ENCODE measurements around the gene ZNF320. TPM values are rescaled to one million over a fixed set of nuclear protein-coding genes. Genes with fewer than 3 reads are reported as not detected.
"Not testable (repeated sequence)": the region's sequence is repeated elsewhere in the genome, so short reads cannot be mapped to it uniquely, and the experiment has no call there.

ZNF320 gene
- 1 to 10 TPM; 3.1 to 5.2 TPM for total RNA-seq

DNA sequence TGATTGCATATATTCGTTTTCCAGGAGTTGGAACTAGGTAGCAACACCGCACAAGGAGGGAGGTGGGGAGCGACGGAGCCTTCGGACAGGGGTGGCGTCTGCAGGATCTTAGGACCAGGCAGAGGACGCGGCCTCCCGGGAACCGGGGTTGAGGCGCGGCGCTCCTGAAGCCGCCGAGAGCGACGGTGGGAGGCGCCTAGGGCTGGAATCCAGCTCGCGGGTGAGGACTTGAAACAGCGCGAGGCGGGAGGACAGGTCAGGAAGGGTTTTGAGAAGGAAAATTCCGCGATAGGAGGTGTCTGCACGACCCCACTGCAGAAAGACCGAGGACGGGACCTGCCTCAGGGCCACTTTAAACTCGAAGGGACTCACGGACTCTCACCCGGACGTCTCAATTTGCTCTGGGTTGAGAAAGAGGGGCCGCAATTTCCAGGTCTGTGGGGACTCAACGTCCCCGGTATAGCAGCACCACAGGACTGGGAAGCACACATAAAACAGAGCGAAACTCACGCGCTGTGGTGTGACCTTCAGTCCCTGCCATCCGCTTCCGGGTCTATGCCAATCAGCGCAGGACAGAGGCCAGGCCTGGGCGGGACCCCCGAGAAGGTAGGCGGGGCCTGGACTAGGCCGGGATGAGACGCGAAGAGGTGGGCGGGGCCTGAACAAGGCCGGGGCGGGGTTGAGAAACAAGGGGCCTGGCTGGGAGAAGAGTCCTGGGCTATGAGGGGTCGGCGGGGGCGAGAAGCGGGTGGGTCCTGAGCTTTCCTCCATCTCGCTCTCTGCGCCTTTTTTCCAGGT lies at the start of gene ZNF320:
Gene ZNF320, minus strand, starts transcription at position 498 of the 798 bp plus-strand sequence. CDS start 7,380 bp downstream, outside the sequence.
- Mint-ChIP-seq H3K9me3 (peaks cover 7 to 29% of the 10 kb centered on the region in 2 donors), H3K36me3 (peaks cover 13 to 52% of the 10 kb centered on the region in 2 donors), H3K27ac (peak within 1 kb of the TSS; percentile 81 to 93)
- peak; percentile 88 to 94 for DNase-seq (ENCODE audit: low spot score in 2 of 2)
- ATAC-seq, result peak; percentile 100

DNA sequence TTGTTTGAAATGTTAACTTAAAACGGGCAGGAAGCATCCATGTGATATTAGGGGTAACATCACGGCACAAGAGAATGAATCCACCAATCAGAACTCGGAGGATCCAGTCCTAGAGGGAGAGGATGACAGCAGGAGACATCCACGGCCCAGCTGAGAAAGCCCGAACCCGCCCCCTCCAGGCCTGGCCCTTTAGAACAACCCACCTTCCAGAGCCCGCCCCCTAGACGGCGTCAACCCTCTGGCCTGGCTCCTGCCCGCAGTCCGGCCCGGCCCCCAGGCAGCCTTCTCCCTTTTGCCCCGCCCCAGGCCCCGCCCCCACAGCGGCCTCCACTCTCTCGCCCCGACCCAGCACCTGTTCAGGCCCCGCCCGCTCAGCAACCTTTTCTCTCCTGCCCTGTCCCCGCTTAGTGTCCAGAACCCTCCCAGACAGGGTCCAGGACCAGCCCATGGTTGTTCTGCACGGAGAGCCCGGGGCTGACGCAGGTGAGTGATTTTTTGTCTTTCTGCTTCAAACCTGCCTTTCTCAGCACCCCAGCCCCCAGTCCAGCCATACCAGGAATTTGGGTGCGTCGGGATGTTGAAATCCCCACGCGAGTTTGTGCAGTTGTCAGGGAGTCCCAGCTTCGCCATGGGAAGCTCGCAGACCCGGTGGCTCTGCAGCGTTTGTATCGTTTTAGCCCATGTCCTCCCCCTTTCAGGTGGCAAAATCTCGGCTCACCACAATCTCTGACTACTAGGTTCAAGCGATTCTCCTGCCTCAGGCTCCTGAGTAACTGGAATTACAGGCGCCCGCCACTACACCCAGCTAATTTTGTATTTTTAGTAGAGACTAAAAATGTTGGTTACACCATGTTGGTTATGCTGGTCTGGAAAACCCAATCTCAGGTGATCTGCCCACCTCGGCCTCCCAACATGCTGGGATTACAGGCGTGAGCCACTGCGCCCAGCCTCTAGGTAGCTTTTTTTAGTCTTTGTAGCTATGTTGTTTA lies 49.2 kb upstream of the ZNF320 start:
- peaks cover 42 to 58% of the 10 kb centered on the region in 2 donors for H3K36me3 Mint-ChIP-seq
- H3K9me3 Mint-ChIP-seq, result peaks cover 28 to 33% of the 10 kb centered on the region in 2 donors
- DNase-seq (ENCODE audit: low spot score in 2 of 2), result no peak
- peak overlapping the region in 1 of 2 donors; percentile 50 for H3K27ac Mint-ChIP-seq
- no peak for ATAC-seq

DNA sequence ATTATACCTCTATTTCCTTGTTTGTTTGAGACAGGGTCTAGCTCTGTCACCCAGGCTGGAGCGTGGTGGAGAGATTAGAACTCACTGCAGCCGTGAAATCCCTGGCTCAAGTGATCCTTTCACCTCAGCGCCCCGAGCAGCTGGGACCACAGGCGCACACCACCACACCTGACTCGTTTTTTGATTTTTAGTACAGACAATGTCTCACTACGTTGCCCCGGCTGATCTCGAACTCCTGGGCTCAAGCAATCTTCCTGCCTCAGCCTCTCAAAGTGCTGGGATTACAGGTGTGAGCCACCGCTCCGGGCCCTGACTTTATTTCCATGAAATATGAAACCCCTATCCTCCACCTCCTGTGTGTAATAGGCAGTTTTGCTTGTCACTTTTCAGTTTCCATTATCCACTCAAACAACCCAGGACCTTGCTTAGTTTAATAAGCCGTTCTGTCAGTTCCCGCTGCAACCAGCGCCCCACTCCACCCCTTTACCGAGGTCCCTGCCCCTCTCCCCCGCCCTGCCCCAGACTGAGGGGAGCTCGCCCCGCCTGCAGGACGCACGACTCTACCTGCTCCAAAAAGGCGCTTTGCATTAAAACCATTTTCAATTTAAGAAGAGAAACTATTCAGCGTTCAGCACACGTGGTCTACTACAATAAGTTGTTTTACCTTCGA lies 48.4 kb upstream of the ZNF320 start:
- ATAC-seq, result no peak
- DNase-seq (ENCODE audit: low spot score in 2 of 2), result no peak
- H3K27ac Mint-ChIP-seq, result peak overlapping the region in 1 of 2 donors; percentile 50
- H3K9me3 Mint-ChIP-seq, result peaks cover 24 to 36% of the 10 kb centered on the region in 2 donors
- peaks cover 40 to 58% of the 10 kb centered on the region in 2 donors for H3K36me3 Mint-ChIP-seq

DNA sequence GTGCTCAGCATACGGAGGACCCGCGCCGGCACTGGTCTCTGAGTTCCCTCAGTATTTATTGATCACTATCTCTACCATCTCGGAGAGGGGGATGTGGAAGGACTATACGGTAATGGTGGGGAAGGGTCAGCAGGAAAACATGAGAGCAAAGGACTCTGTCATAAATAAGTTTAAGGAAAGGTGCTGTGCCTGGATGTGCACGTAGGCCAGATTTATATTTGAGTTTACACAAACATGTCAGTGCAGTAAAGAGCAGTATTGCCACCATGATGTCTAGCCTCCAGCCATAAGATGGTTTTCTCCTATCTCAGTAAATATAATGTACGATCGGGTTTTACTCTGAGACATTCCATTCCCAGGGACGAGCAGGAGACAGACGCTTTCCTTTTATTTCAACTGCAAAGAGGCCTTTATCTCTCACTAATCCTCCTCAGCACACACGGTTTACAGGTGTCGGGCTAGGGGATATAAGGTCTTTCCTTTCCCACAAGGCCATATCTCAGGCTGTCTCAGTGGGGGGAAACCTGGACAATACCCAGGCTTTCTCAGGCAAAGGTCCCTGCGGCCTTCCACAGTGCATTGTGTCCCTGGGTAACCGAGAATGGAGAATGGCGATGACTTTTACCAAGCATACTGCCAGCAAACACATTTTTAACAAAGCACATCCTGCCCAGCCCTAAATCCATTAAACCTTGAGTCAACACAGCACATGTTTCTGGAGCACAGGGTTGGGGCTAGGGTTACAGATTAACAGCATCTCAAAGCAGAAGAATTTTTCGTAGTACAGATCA lies 47.5 kb upstream of the ZNF320 start:
- not testable (repeated sequence) for DNase-seq (ENCODE audit: low spot score in 2 of 2); H3K27ac Mint-ChIP-seq; ATAC-seq
- H3K36me3 Mint-ChIP-seq, result peaks cover 32 to 53% of the 10 kb centered on the region in 2 donors
- peaks cover 15 to 27% of the 10 kb centered on the region in 2 donors for H3K9me3 Mint-ChIP-seq

DNA sequence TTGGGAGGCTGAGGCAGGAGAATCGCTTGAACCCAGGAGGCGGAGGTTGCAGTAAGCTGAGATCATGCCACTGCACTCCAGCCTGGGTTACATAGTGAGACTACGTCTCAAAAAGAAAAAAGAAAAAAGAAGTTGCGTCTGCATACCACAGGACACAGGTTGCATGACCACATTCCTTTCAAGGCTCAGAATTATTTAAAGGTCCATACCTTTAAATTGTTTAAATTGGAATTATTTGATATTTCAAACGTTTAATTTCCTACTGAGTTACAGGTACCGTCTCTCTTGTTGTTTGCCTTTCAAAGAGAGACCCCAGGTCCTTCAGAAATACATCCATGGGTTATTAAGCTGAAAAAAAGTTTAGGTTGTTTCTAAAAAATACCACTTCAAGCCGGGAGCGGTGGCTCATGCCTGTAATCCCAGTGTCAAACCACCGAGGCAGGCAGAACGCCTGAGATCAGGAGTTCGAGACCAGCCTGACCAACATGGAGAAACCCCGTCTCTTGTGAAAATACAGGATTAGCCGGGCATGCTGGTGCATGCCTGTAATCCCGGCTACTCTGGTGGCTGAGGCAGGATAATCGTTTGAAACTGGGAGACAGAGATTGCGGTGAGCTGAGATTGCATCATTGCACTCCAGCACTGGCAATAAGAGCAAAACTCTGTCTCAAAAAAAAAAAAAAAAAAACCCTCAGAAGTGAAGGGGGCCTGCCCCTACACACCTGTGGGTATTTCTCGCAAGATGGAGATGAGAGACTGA lies 46.6 kb upstream of the ZNF320 start:
- ATAC-seq (no peak), DNase-seq (ENCODE audit: low spot score in 2 of 2) (no peak)
- Mint-ChIP-seq H3K9me3 (peaks cover 9 to 21% of the 10 kb centered on the region in 2 donors), H3K36me3 (peaks cover 25 to 50% of the 10 kb centered on the region in 2 donors), H3K27ac (no peak overlapping the region)

DNA sequence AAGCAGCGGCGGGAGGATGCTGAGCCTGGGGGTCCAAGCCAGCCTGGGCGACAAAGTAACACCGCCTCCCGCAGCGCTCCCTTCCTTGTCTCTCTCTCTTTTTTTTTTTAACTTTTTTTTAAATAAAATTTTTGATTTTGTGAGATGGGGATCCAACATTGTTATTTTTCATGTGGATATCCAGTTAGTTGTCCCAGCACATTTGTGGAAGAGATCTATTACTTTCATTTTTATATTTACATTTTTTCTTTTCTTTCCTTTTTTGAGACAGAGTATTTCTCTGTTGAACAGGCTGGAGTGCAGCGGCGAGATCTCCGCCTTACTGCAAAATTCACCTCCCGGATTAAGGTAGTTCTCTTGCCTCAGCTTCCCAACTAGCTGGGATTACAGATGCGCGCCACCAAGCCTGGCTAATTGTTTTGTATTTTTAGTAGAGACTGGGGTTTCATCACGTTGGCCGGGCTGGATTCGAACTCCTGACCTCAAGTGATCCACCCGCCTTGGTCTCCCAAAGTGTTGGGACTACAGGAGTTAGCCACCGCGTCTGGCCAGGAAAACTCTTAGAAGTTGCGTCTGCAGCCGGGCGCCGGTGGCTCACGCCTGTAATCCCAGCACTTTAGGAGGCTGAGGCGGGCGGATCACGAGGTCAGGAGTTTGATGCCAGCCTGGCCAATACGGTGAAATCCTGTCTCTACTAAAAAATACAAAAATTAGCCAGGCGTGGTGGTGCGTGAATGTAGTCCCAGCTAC lies 45.9 kb upstream of the ZNF320 start:
- H3K9me3 Mint-ChIP-seq, result peaks cover 14 to 26% of the 10 kb centered on the region in 2 donors
- DNase-seq (ENCODE audit: low spot score in 2 of 2) (no peak), ATAC-seq (no peak)
- H3K27ac Mint-ChIP-seq, result no peak overlapping the region
- peaks cover 31 to 58% of the 10 kb centered on the region in 2 donors for H3K36me3 Mint-ChIP-seq

DNA sequence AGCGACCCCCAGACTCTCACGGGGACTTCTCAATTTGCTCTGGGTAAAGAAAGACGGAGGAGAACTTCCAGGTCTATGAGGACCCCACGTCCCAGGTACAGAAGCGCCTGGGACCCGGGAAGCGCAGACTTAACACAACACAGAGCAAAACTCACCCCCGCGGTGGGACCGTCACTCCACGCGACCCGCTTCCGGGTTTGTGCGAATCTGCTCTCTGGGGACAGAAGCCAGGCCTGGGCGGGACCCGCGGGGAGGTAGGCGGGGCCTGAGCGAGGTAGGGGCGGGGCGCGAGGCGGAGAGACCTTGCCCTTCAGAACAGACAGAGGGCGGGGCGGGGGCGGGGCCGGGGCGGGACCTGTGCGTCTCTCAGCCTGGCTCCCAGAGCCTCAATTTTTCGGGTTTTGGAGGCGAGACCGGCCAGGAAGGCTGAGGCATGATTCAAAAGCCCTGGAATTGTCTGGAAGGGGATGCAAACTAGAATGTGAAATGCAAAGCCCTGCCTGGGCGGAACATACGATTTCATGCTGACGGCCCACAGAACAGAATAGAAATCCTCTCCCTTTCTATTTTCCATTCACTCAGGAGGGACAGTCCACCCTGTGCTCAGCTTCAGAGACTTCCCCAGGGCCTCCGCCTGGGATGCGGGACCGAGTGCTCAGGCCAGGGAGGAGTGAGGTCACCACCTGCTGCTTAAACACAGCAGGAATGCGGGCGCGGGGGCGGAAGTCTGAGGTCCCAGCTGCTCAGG lies 45.1 kb upstream of the ZNF320 start:
- H3K9me3 Mint-ChIP-seq, result peaks cover 14 to 26% of the 10 kb centered on the region in 2 donors
- peak overlapping the region; percentile 88 to 98 for H3K27ac Mint-ChIP-seq
- DNase-seq (ENCODE audit: low spot score in 2 of 2) (peak; percentile 91 to 95), ATAC-seq (peak; percentile 100)
- H3K36me3 Mint-ChIP-seq, result peaks cover 34 to 57% of the 10 kb centered on the region in 2 donors

DNA sequence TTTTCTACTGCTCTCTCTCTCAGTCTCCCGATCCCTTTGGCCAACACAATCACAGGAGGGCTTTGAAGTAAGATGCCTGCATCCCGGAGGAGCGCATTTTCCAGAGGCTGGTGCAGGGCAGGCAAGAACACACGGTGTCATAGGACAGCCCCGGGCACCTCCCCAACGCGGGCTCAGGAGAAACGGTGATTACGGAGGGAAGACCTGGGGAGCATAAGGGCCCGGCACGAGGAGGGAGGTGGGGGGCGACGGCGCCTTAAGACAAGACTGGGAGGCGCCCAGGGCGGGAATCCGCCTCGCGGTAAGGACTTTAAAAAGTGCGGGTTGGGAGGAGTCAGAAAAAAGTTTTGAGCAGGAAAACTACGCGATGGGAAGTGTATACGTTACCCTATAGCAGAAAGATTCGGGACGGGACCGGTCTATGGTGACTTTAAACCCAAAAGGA lies 44.5 kb upstream of the ZNF320 start:
- Mint-ChIP-seq H3K9me3 (peaks cover 14 to 27% of the 10 kb centered on the region in 2 donors), H3K36me3 (peaks cover 36 to 59% of the 10 kb centered on the region in 2 donors), H3K27ac (peak overlapping the region; percentile 88 to 98)
- ATAC-seq, result peak; percentile 30 to 39
- DNase-seq (ENCODE audit: low spot score in 2 of 2), result peak in 1 of 2 donors; percentile 10

DNA sequence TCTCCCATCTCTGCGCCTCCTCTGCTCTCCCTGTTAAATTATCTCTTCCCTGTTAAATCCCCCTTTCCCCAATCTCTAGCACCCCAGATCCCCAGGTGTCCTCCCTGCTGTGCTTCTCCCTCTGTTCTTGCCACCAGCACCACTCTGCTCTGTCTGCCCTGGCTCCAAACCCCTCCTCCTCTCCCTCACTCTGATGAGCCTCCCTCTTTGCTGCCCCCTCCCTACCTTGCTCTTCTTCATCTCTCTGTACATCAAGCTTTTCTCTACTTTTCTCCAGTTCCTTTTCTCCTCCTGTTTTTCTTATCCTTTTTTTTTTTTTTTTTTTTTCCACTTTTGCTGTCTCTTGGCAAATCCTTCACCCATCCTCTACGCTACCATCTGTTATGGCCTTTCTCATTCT lies 44.1 kb upstream of the ZNF320 start:
- not testable (repeated sequence) for DNase-seq (ENCODE audit: low spot score in 2 of 2); ATAC-seq

DNA sequence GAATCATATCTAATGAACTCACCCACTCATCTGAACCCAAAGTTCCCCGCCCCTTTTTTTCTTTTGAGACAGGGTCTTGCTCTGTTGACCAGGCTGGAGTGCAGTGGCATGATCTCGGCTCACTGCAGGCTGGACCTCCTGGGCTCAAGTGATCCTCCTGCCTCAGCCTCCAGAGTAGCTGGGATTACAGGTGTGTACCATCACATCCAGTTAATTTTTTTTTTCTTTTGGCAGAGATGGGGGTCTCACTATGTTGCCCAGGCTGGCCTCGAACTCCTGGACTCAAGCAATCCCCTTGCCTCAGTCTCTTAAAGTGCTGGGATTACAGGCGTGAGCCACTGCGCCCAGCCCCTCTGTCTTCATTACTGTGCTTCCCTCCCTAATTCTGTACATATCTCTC lies 43.5 kb upstream of the ZNF320 start:
- not testable (repeated sequence) for DNase-seq (ENCODE audit: low spot score in 2 of 2); ATAC-seq
- H3K27ac Mint-ChIP-seq, result peak overlapping the region in 1 of 2 donors; percentile 88
- peaks cover 11 to 27% of the 10 kb centered on the region in 2 donors for H3K9me3 Mint-ChIP-seq
- H3K36me3 Mint-ChIP-seq, result peaks cover 35 to 59% of the 10 kb centered on the region in 2 donors

More for the DNA sequence above, 44.1 kb upstream of the ZNF320 start:
- Mint-ChIP-seq H3K9me3 (peaks cover 14 to 31% of the 10 kb centered on the region in 2 donors), H3K36me3 (peaks cover 36 to 59% of the 10 kb centered on the region in 2 donors), H3K27ac (peak overlapping the region; percentile 88 to 98)

DNA sequence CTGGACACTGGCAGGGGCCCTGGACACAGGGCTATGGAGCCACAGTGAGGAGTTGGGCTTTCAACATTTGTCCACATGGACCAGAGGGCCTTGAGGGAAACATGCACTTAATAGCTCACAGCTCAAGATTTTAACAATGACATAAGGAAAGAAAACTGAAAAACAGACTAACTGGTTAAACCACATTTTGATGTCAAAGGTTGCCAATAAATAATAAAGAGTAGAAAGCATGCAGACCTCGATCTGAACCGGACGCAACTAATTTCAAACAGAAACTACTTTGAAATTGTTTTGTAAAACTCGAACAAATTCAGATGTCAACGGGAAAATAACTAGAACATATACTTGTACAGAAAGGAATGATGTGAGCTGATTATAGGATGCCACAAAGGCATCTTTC lies 41.3 kb upstream of the ZNF320 start:
- Mint-ChIP-seq H3K9me3 (peaks cover 9 to 20% of the 10 kb centered on the region in 2 donors), H3K27ac (no peak overlapping the region), H3K36me3 (peaks cover 35 to 64% of the 10 kb centered on the region in 2 donors)
- no peak for ATAC-seq
- DNase-seq (ENCODE audit: low spot score in 2 of 2), result no peak

DNA sequence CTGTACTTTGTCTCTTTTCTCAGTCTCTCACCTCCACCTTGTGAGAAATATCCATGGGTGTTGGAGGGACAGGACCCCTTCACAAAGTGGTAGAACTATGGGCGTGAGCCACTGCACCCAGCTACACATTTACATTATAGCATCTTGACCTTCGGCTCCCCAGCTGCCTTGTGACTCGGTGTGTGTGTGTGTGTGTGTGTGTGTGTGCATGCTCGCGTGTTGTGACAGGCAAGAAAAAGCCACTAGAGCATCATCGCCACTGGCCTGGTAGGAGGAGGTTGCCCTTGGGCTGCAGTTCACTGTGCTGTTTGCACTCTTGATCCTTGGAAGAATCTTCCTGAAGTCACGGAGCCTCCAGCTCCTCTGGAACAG lies 39.5 kb upstream of the ZNF320 start:
- no peak for ATAC-seq
- no peak for DNase-seq (ENCODE audit: low spot score in 2 of 2)
- H3K27ac Mint-ChIP-seq, result no peak overlapping the region
- H3K9me3 Mint-ChIP-seq, result peaks cover 9 to 29% of the 10 kb centered on the region in 2 donors
- H3K36me3 Mint-ChIP-seq, result peaks cover 40 to 79% of the 10 kb centered on the region in 2 donors

DNA sequence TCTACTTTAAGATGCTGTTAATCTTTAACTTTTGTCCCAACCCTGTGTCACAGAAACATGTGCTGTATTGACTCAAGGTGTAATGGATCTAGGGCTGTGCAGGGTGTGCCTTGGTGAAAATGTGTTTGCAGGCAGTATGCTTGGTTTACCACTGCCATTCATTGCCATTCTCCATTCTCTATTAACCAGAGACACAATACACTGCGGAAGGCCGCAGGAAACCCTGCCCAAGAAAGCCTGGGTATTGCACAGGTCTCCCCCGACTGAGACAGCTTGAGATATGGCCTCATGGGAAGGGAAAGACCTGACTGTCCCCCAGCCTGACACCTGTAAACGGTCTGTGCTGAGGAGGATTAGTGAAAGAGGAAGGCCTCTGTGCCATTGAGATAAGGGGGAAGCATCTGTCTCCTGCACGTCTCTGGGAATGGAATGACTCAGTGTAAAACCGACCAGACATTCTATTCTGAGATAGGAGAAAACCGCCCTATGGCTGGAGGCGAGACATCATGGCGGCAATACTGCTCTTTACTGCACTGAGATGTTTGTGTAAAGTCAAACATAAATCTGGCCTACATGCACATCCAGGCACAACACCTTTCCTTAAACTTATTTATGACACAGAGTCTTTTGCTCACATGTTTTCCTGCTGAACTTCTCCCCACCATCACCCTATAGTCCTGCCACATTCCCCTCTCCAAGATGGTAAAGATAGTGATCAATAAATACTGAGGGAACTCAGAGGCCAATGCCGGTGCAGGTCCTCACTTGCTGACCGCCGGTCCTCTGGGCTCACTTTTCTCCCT lies 38.9 kb upstream of the ZNF320 start:
- peaks cover 34 to 74% of the 10 kb centered on the region in 2 donors for H3K36me3 Mint-ChIP-seq
- no peak for DNase-seq (ENCODE audit: low spot score in 2 of 2)
- peaks cover 8 to 23% of the 10 kb centered on the region in 2 donors for H3K9me3 Mint-ChIP-seq
- ATAC-seq, result no peak
- H3K27ac Mint-ChIP-seq, result no peak overlapping the region

Data from activated naive CD4-positive, alpha-beta T cell treated with anti-CD3 and anti-CD28 coated beads, Interleukin-2, amount 50 U/mL, for 72 hours (primary cell).